Retina (tissue), 1 donor: ENCODE results near the gene GLOD5.
"Not testable (repeated sequence)": the region's sequence is repeated elsewhere in the genome, so short reads cannot be mapped to it uniquely, and the experiment has no call there.

Source experiments
- DNase-seq: peaks from one replicate; pipeline ENCODE4 v3.0.0-alpha.2; 2016

The GLOD5 gene

GRCh38 chrX:48794911-48795515, 33.5 kb downstream of the GLOD5 start:
- DNase-seq, result no peak

GRCh38 chrX:48798318-48798717, 36.8 kb downstream of the GLOD5 start:
- DNase-seq, result no peak

- DNase-seq, result no peak
Measured at GRCh38 chrX:48800574-48801279, 39.2 kb downstream of the GLOD5 start.

- peak; percentile 97 for DNase-seq
Measured at GRCh38 chrX:48801280-48802088, 39.9 kb downstream of the GLOD5 start, which contains the start of gene HDAC6. HDAC6 (plus strand) TSS chrX:48802067; CDS start chrX:48802693, 626 bp downstream.

- peak; percentile 80 for DNase-seq
Measured at GRCh38 chrX:48802089-48802904, 40.8 kb downstream of the GLOD5 start.

- no peak for DNase-seq
Measured at GRCh38 chrX:48802905-48803200, 41.3 kb downstream of the GLOD5 start.

GRCh38 chrX:48806081-48806480, 44.5 kb downstream of the GLOD5 start:
- DNase-seq, result no peak

- DNase-seq, result no peak
Measured at GRCh38 chrX:48813644-48814043, 52.1 kb downstream of the GLOD5 start.

- no peak for DNase-seq
Measured at GRCh38 chrX:48814722-48815121, 53.2 kb downstream of the GLOD5 start.

- no peak for DNase-seq
Measured at GRCh38 chrX:48815266-48815665, 53.7 kb downstream of the GLOD5 start.

- DNase-seq, result no peak
Measured at GRCh38 chrX:48816014-48816810, 54.7 kb downstream of the GLOD5 start.

GRCh38 chrX:48818098-48818497, 56.6 kb downstream of the GLOD5 start:
- DNase-seq, result no peak

- no peak for DNase-seq
Measured at GRCh38 chrX:48818866-48819265, 57.3 kb downstream of the GLOD5 start.

- DNase-seq, result not testable (repeated sequence)
Measured at GRCh38 chrX:48819394-48819793, 57.8 kb downstream of the GLOD5 start.

GRCh38 chrX:48823053-48823452, 61.5 kb downstream of the GLOD5 start:
- DNase-seq, result no peak
